ENCODE measurements around the gene CHST5. TPM values are rescaled to one million over a fixed set of nuclear protein-coding genes. Genes with fewer than 3 reads are reported as not detected.

Gene CHST5
- total and polyA plus RNA-seq, 2 of the 13 experiments (the other 11 are each of a cell fraction or from before 2014, with no cell fraction given) = 0.05 TPM; not detected in 1

DNA sequence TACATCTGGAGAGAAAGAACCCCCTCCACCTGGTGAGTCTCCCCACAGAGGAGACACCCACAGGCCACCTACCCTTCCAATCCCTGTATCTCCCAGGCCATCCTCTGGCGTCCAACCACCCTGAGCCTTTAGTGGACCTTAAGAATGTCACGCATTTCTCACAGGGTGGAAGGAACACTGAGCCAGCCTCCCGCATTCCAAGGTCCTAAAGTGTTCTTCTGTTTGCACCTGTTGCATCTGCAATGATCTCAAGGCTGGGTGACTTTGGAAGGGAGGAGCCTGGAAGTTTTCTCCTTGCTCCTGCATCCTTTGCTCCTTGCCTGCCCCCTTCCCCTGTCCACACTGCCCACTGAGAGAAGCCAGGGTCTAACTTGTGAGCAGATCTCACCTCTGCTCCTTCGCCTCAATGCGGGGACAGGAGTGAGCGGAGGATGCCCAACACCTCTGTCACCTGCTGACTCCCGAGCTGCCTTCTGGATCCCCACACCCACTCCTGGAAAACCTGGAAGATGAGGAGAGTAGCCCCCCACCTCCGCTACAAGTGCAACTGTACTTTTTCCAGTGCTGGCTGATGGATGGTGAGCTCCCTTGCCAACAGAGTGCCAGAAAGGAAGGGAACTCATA is 3.7 kb downstream of the CHST5 start:
- H3K27ac ChIP-seq (ENCODE audit: extremely low read length, insufficient read depth, low read length) = no peak overlapping the region
- no peak for ATAC-seq
- H3K36me3 ChIP-seq (replicated peaks in 1 of 2; ENCODE audit: control insufficient read depth in 1 of 2, insufficient read depth in 2 of 2, low read length in 2 of 2) = no peaks in the 10 kb centered on the region
- intact Hi-C loops (cut with micrococcal nuclease; ENCODE audit: unreplicated experiment) = no loop called here
- H2AFZ ChIP-seq (ENCODE audit: low read length) = no peak overlapping the region
- peaks cover 10% of the 10 kb centered on the region for H3K4me1 ChIP-seq (ENCODE audit: insufficient read depth, low read length)
- ChIA-PET CTCF (ENCODE audit: low intra/inter-chr PET ratio, low total read pairs) (no interaction called here), POLR2A (interaction anchor here (1.7 kb wide), 1 partner anchor 15 kb away, joined by 11 read pairs; no protein-coding TSS in a partner anchor)
- H3K9me3 ChIP-seq (ENCODE audit: low read length) = no peaks in the 10 kb centered on the region
- H3K9ac ChIP-seq (ENCODE audit: insufficient read depth, low read depth, low read length) = no peak overlapping the region
- no peaks in the 10 kb centered on the region for H3K79me2 ChIP-seq (ENCODE audit: insufficient read depth, low read length)
- H3K4me2 ChIP-seq (ENCODE audit: low read depth, low read length) = no peak overlapping the region
- no peak for FAIRE-seq
- H3K4me3 ChIP-seq (replicated peaks in 1 of 3; ENCODE audit: insufficient read depth in 1 of 3, low read depth in 2 of 3, low read length in 3 of 3) = no peak overlapping the region
- H3K27me3 ChIP-seq (ENCODE audit: control insufficient read depth in 1 of 2, insufficient read depth in 2 of 2, low read length in 2 of 2) = peaks cover 0 to 1% of the 10 kb centered on the region in 2 experiments; a peak in 1 of 5 replicates
- DNase-seq (ENCODE audit: low spot score) = no peak
- in situ Hi-C loops (cut with HindIII; ENCODE audit: extremely low pct_ligation_motif_present, low pct_unique_long_range_greater_than_20kb) = no loop called here
- TF ChIP-seq NR2F1 (CRISPR knock-in tag; IDR thresholded peaks at IDR 0.05) = no peak
- TF ChIP-seq, protein P1, sequence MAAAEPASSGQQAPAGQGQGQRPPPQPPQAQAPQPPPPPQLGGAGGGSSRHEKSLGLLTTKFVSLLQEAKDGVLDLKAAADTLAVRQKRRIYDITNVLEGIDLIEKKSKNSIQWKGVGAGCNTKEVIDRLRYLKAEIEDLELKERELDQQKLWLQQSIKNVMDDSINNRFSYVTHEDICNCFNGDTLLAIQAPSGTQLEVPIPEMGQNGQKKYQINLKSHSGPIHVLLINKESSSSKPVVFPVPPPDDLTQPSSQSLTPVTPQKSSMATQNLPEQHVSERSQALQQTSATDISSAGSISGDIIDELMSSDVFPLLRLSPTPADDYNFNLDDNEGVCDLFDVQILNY (CRISPR knock-in tag; conservative IDR thresholded peaks at IDR 0.05) = no peak
- TF ChIP-seq, protein P2, sequence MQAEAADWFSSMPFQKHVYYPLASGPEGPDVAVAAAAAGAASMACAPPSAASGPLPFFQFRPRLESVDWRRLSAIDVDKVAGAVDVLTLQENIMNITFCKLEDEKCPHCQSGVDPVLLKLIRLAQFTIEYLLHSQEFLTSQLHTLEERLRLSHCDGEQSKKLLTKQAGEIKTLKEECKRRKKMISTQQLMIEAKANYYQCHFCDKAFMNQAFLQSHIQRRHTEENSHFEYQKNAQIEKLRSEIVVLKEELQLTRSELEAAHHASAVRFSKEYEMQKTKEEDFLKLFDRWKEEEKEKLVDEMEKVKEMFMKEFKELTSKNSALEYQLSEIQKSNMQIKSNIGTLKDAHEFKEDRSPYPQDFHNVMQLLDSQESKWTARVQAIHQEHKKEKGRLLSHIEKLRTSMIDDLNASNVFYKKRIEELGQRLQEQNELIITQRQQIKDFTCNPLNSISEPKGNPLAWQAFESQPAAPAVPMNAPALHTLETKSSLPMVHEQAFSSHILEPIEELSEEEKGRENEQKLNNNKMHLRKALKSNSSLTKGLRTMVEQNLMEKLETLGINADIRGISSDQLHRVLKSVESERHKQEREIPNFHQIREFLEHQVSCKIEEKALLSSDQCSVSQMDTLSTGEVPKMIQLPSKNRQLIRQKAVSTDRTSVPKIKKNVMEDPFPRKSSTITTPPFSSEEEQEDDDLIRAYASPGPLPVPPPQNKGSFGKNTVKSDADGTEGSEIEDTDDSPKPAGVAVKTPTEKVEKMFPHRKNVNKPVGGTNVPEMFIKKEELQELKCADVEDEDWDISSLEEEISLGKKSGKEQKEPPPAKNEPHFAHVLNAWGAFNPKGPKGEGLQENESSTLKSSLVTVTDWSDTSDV (CRISPR knock-in tag; IDR thresholded peaks at IDR 0.05) = no peak
- no peaks in the 10 kb centered on the region for H4K20me1 ChIP-seq (ENCODE audit: insufficient read depth, low read length)
- no TSS peak for BruUV-seq (replicated peaks)
- WGBS (ENCODE audit: low lambda C conversion rate) = 40% methylated on average over 8 of the region's 8 CpGs

All from HepG2 (cell line).